Mesothelial cell of epicardium (in vitro differentiated cells): Measurements from ENCODE around the gene PRKCA. TPM values are rescaled to one million over a fixed set of nuclear protein-coding genes. Genes with fewer than 3 reads are reported as not detected.

Source experiments
- DNase-seq, 2 experiments: peaks; one replicate each; pipeline ENCODE4 v3.0.0; 2021; ENCODE audit warnings: low spot score in 2 of 2; ENCODE audit not compliant: unreplicated experiment in 2 of 2
- H3K27ac Mint-ChIP-seq: 2 replicates; pipeline ENCODE4 v1.8.0; 2021; ENCODE audit warnings: mixed read lengths
- H3K27me3 Mint-ChIP-seq: 2 replicates; pipeline ENCODE4 v1.8.0; 2021; ENCODE audit warnings: low read depth, mixed read lengths
- H3K36me3 Mint-ChIP-seq: 2 replicates; pipeline ENCODE4 v1.8.0; 2021; ENCODE audit warnings: mixed read lengths
- H3K4me1 Mint-ChIP-seq: 2 replicates; pipeline ENCODE4 v1.8.0; 2021; ENCODE audit warnings: mixed read lengths
- H3K4me3 Mint-ChIP-seq: 2 replicates; pipeline ENCODE4 v1.8.0; 2021; ENCODE audit warnings: mild to moderate bottlenecking, moderate library complexity, mixed read lengths
- H3K9me3 Mint-ChIP-seq: 2 replicates; pipeline ENCODE4 v1.8.0; 2021; ENCODE audit warnings: mixed read lengths
- total RNA-seq: library from RNA; stranded (reverse); gene quantifications from 3 replicates; pipeline ENCODE4 v1.2.1, GENCODE V29; 2021
- TF ChIP-seq, protein P1 (sequence below): fragments of 200-600 bp; sonication (generic); IDR thresholded peaks from one replicate; pipeline ENCODE4 v1.5.0; 2021; ENCODE audit warnings: antibody characterized with exemption; ENCODE audit not compliant: unreplicated experiment

The PRKCA gene
- total RNA-seq, 1 donor from 2014 or later = 15.2 TPM

DNA sequence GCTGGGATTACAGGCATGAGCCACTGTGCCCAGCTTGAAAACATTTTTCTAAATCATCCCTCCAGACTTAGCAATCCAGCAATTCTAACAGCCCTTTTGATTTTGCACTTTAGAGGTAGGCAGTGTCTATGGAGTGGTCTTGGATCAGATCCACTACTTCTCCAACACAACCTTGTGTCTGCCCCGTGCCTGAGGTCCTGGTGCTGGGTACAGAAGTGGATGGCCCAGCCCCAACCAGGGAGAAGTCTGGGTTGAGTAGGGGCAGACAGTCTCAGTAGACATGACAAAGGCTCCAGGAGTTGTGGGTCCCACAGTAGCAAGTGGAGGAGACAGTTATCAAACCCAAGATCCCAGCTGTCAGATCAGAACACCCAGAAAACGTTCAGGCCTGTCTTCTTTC is 460.6 kb downstream of the PRKCA start:
- H3K27ac Mint-ChIP-seq = no peak overlapping the region
- DNase-seq = no peak
- peaks cover 2% of the 10 kb centered on the region for H3K36me3 Mint-ChIP-seq
- no peak overlapping the region for H3K4me3 Mint-ChIP-seq
- H3K9me3 Mint-ChIP-seq = peaks cover 4% of the 10 kb centered on the region
- TF ChIP-seq, protein P1, sequence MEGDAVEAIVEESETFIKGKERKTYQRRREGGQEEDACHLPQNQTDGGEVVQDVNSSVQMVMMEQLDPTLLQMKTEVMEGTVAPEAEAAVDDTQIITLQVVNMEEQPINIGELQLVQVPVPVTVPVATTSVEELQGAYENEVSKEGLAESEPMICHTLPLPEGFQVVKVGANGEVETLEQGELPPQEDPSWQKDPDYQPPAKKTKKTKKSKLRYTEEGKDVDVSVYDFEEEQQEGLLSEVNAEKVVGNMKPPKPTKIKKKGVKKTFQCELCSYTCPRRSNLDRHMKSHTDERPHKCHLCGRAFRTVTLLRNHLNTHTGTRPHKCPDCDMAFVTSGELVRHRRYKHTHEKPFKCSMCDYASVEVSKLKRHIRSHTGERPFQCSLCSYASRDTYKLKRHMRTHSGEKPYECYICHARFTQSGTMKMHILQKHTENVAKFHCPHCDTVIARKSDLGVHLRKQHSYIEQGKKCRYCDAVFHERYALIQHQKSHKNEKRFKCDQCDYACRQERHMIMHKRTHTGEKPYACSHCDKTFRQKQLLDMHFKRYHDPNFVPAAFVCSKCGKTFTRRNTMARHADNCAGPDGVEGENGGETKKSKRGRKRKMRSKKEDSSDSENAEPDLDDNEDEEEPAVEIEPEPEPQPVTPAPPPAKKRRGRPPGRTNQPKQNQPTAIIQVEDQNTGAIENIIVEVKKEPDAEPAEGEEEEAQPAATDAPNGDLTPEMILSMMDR = no peak
- no peaks in the 10 kb centered on the region for H3K4me1 Mint-ChIP-seq
- no peaks in the 10 kb centered on the region for H3K27me3 Mint-ChIP-seq

DNA sequence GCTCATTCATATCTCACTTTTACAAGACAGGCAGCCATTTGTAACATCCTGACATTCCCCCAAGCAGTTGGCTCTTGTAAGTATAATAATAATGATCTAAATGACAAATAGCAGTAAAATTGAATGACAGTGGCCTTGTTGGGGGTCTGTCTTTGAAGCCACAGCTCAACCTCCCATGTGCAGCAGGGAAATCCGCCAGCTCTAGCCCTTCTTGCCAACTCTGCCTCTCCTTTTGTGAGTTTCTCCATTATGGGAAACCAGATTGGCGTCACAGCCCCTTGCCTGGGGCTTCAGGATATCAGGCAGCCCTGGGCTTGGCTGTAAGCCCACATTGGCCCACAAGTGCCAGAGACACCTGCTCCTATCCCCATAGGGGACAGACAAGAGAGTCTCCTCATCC is 462.1 kb downstream of the PRKCA start:
- no peak for DNase-seq
- Mint-ChIP-seq H3K36me3 (peaks cover 2% of the 10 kb centered on the region), H3K27me3 (no peaks in the 10 kb centered on the region), H3K4me3 (no peak overlapping the region), H3K9me3 (peaks cover 4% of the 10 kb centered on the region), H3K4me1 (no peaks in the 10 kb centered on the region), H3K27ac (no peak overlapping the region)
- TF ChIP-seq, protein P1 = no peak

DNA sequence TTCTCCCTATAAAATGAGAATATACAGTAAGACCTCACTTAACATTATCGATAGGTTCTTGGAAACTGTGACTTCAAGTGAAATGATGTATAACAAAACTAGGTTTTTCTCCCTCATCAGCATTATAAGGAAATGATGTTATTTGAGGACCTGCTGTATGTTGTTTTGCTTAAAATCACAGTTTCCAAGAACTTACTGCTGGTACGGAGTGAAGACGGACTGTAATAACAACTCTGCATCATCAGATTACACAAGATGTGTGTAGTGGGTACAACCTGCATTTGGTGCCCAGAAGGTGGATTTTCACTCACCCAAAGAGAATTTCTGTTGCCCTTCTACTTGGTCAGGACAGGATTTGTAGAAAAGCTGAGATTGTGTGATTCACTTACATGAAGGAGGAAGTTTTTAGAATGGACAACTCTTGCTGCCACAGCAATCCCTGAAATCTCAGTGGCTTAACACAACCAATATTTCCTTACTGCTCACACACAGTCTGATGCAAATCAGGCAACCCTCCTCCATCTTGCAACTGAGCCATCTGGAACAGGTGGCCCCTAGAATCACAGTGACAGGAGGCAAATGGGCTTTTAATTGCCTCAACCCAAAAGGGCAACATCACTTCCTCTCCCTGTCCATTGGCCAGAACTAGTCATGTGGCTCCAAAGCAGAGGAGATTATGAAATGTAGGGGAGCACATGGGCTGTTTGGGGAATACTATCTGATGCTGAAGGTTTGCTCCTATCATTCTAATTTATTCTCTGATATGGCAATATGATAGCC is 464.9 kb downstream of the PRKCA start:
- DNase-seq = no peak
- Mint-ChIP-seq H3K36me3 (peaks cover 2% of the 10 kb centered on the region), H3K4me3 (no peak overlapping the region), H3K4me1 (no peaks in the 10 kb centered on the region), H3K9me3 (no peaks in the 10 kb centered on the region), H3K27ac (no peak overlapping the region), H3K27me3 (no peaks in the 10 kb centered on the region)
- TF ChIP-seq, protein P1 = no peak

DNA sequence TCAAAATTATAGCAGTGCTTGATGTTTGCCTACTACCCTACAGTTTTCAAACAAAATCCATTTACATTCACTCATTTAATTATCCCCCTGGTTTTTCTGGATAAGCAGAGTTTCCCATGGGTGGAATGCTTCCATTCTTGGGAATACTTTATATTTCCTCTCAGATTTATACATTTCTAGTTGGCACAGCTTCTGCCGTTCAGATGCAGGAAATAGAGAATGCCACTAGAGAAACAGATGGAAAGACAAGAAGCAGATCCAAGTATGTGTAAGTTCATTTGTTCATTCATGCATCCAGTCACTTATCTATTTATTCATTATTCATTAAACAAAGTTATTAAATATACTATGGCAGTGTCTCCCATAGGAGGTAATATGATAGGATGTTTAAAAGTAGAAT is 467.5 kb downstream of the PRKCA start:
- TF ChIP-seq, protein P1 = no peak
- Mint-ChIP-seq H3K4me3 (no peak overlapping the region), H3K27me3 (no peaks in the 10 kb centered on the region), H3K4me1 (no peaks in the 10 kb centered on the region), H3K27ac (no peak overlapping the region), H3K36me3 (peaks cover 2% of the 10 kb centered on the region), H3K9me3 (no peaks in the 10 kb centered on the region)
- DNase-seq = no peak

DNA sequence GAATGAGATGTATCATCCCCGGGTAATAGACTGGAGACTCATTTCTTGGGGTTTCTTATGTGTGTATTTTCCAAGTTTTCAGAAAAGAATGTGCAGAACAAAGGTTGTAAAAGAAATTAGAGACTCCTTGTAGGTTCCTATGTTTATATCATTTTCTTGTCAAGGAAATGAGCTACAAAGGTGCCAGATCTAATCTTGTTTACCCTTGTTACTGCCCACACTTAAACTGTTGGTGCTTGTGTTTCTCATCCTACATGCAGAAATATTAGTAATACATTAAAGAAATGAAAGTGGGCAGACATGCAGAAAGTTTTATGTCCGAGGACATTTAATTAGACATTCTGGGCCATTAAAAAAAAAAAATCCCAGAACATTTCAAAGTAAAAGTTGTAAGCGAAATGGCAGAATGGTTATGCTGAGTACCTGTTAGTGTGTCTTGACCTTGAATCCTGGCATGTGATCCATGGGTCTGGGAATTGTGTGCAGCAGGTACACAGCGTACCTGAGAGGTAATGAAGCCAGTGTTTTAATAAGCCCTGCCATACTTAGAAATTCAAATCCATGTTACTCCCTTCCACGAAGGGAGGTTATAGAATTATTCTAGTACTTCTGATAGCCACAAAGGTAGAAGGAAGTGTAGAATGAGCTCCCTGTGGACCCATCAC is 469.9 kb downstream of the PRKCA start:
- TF ChIP-seq, protein P1 = no peak
- Mint-ChIP-seq H3K9me3 (no peaks in the 10 kb centered on the region), H3K27ac (no peak overlapping the region), H3K36me3 (peaks cover 2% of the 10 kb centered on the region), H3K4me1 (peaks cover 11% of the 10 kb centered on the region), H3K27me3 (no peaks in the 10 kb centered on the region), H3K4me3 (no peak overlapping the region)
- no peak for DNase-seq
